ENCODE measurements around the gene FBLL1. TPM values are rescaled to one million over a fixed set of nuclear protein-coding genes. Genes with fewer than 3 reads are reported as not detected.
"Not testable (repeated sequence)": the region's sequence is repeated elsewhere in the genome, so short reads cannot be mapped to it uniquely, and the experiment has no call there.

FBLL1 gene
- total and polyA plus RNA-seq, 2 donors from 2014 or later: 0.47 TPM; not detected in 1

DNA sequence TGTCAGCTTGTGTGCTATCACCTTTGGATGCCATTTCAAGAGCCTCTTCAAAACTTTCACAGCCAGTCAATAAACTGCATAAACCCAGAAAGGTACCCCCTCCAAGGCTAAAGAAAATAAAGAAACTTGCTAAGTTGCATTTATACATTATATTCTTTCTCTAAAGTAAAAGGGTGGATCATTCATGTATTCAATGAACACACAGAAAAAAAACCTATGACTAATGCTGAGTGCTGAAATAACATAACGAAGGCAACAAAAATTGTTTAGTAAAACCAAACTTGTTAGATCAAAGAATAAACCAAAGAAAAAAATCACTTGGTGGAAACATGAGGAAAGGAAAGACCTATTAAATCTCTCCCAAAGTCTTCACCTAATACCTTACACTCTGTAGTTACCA lies 34.9 kb downstream of the FBLL1 start:
- FAIRE-seq (no peak), DNase-seq (no peak)
- Histone ChIP-seq H3K27ac (ENCODE audit: low read depth in 2 of 2, low read length in 2 of 2) (no peak overlapping the region), H3K4me3 (ENCODE audit: low read length in 3 of 3) (no peak overlapping the region), H3K36me3 (ENCODE audit: control insufficient read depth in 2 of 3, insufficient read depth in 3 of 3, low read length in 3 of 3) (peaks cover 2 to 8% (median 3%) of the 10 kb centered on the region in 3 donors), H3K4me1 (ENCODE audit: control insufficient read depth in 2 of 3, insufficient read depth in 2 of 3, low read depth in 1 of 3, low read length in 3 of 3) (no peaks in the 10 kb centered on the region), H3K9me3 (ENCODE audit: control insufficient read depth in 2 of 3, insufficient read depth in 1 of 3, low read length in 3 of 3) (no peaks in the 10 kb centered on the region), H3K27me3 (ENCODE audit: control insufficient read depth, insufficient read depth, low read length) (no peaks in the 10 kb centered on the region), H3K9ac (ENCODE audit: low read length in 3 of 3) (no peak overlapping the region)
- TF ChIP-seq, protein P1, sequence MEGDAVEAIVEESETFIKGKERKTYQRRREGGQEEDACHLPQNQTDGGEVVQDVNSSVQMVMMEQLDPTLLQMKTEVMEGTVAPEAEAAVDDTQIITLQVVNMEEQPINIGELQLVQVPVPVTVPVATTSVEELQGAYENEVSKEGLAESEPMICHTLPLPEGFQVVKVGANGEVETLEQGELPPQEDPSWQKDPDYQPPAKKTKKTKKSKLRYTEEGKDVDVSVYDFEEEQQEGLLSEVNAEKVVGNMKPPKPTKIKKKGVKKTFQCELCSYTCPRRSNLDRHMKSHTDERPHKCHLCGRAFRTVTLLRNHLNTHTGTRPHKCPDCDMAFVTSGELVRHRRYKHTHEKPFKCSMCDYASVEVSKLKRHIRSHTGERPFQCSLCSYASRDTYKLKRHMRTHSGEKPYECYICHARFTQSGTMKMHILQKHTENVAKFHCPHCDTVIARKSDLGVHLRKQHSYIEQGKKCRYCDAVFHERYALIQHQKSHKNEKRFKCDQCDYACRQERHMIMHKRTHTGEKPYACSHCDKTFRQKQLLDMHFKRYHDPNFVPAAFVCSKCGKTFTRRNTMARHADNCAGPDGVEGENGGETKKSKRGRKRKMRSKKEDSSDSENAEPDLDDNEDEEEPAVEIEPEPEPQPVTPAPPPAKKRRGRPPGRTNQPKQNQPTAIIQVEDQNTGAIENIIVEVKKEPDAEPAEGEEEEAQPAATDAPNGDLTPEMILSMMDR (IDR thresholded peaks at IDR 0.05; ENCODE audit: borderline replicate concordance, extremely low read depth, insufficient read depth): no peak
- intact Hi-C loops (cut with DNase I): no loop called here

- no peak overlapping the region for H3K9ac ChIP-seq (ENCODE audit: low read length in 3 of 3)
- peaks cover 0 to 4% (median 3%) of the 10 kb centered on the region in 3 donors for H3K36me3 ChIP-seq (ENCODE audit: control insufficient read depth in 2 of 3, insufficient read depth in 3 of 3, low read length in 3 of 3)
- H3K4me3 ChIP-seq (ENCODE audit: low read length in 3 of 3): no peak overlapping the region
- H3K27ac ChIP-seq (ENCODE audit: low read depth in 2 of 2, low read length in 2 of 2): no peak overlapping the region
- no peaks in the 10 kb centered on the region for H3K9me3 ChIP-seq (ENCODE audit: control insufficient read depth in 2 of 3, insufficient read depth in 1 of 3, low read length in 3 of 3)
- DNase-seq (no peak), FAIRE-seq (no peak)
- intact Hi-C loops (cut with DNase I): no loop called here
- TF ChIP-seq, protein P1 (IDR thresholded peaks at IDR 0.05; ENCODE audit: borderline replicate concordance, extremely low read depth, insufficient read depth): no peak
- no peaks in the 10 kb centered on the region for H3K27me3 ChIP-seq (ENCODE audit: control insufficient read depth, insufficient read depth, low read length)
- H3K4me1 ChIP-seq (ENCODE audit: control insufficient read depth in 2 of 3, insufficient read depth in 2 of 3, low read depth in 1 of 3, low read length in 3 of 3): no peaks in the 10 kb centered on the region
Measured at GRCh38 chr5:168568738-168569137, 39.6 kb downstream of the FBLL1 start.

DNA sequence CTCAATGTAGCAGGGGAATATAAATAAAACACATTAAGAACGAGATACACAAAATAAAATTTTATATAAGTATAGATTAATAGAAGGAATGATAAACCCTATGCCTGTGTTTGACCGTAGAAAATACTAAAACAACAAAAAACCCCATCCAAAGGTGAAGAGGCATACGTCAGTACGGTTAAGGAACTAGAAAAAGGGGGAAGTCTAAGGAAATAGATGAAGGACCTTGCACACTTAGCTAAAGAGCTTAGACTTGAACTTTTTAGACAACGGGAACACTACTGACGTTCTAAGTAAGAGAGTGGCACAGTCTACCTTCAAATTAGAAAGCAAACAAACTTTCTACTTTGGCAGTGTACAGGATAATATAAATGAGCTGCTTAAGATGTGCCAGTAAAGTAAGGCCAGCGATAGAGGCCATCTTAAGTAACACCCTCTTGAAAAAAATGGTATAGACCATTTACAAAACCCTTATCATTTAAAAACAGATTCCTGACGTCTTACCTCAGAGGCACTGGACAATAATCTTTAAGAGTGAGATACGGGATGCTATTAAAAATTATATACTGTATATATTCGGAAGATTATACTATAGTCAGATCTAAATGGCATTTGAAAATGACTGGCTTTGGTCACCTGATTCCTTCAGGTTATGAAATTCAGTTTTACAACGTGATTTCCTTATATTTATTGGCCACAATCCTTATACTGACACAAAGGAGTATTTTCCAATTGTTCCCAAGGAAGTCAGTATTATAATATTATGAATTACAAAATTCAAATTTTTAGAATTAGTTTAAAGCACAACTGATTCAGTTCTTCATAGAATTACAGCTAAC lies 41.6 kb downstream of the FBLL1 start:
- intact Hi-C loops (cut with DNase I): no loop called here
- H3K9me3 ChIP-seq (ENCODE audit: control insufficient read depth in 2 of 3, insufficient read depth in 1 of 3, low read length in 3 of 3): no peaks in the 10 kb centered on the region
- no peak overlapping the region for H3K4me3 ChIP-seq (ENCODE audit: low read length in 3 of 3)

GRCh38 chr5:168573663-168574062 lies 44.6 kb downstream of the FBLL1 start:
- FAIRE-seq: not testable (repeated sequence)

More for the DNA sequence above, 41.6 kb downstream of the FBLL1 start:
- Histone ChIP-seq H3K4me1 (ENCODE audit: control insufficient read depth in 2 of 3, insufficient read depth in 2 of 3, low read depth in 1 of 3, low read length in 3 of 3) (no peaks in the 10 kb centered on the region), H3K36me3 (ENCODE audit: control insufficient read depth in 2 of 3, insufficient read depth in 3 of 3, low read length in 3 of 3) (peaks cover 0 to 4% (median 3%) of the 10 kb centered on the region in 3 donors), H3K27me3 (ENCODE audit: control insufficient read depth, insufficient read depth, low read length) (no peaks in the 10 kb centered on the region), H3K27ac (ENCODE audit: low read depth in 2 of 2, low read length in 2 of 2) (no peak overlapping the region), H3K9ac (ENCODE audit: low read length in 3 of 3) (no peak overlapping the region)
- TF ChIP-seq, protein P1 (IDR thresholded peaks at IDR 0.05; ENCODE audit: borderline replicate concordance, extremely low read depth, insufficient read depth): no peak
- DNase-seq: no peak
- FAIRE-seq: no peak

DNA sequence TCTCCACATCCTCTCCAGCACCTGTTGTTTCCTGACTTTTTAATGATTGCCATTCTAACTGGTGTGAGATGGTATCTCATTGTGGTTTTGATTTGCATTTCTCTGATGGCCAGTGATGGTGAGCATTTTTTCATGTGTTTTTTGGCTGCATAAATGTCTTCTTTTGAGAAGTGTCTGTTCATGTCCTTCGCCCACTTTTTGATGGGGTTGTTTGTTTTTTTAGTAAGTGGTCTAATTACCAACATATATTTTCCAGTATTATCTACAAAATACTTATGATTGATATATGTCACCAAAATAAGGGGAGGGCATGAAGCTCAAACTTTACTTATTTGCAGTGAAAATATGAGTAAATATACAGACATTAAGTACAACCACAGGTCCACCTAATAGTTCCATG lies 45.1 kb downstream of the FBLL1 start:
- H3K27ac ChIP-seq (ENCODE audit: low read depth in 2 of 2, low read length in 2 of 2); DNase-seq; H3K9me3 ChIP-seq (ENCODE audit: control insufficient read depth in 2 of 3, insufficient read depth in 1 of 3, low read length in 3 of 3); H3K36me3 ChIP-seq (ENCODE audit: control insufficient read depth in 2 of 3, insufficient read depth in 3 of 3, low read length in 3 of 3); FAIRE-seq; intact Hi-C loops (cut with DNase I); H3K27me3 ChIP-seq (ENCODE audit: control insufficient read depth, insufficient read depth, low read length); H3K4me1 ChIP-seq (ENCODE audit: control insufficient read depth in 2 of 3, insufficient read depth in 2 of 3, low read depth in 1 of 3, low read length in 3 of 3); H3K4me3 ChIP-seq (ENCODE audit: low read length in 3 of 3); H3K9ac ChIP-seq (ENCODE audit: low read length in 3 of 3): not testable (repeated sequence)

More at GRCh38 chr5:168573663-168574062, 44.6 kb downstream of the FBLL1 start:
- H3K36me3 ChIP-seq (ENCODE audit: control insufficient read depth in 2 of 3, insufficient read depth in 3 of 3, low read length in 3 of 3); DNase-seq; intact Hi-C loops (cut with DNase I); H3K9me3 ChIP-seq (ENCODE audit: control insufficient read depth in 2 of 3, insufficient read depth in 1 of 3, low read length in 3 of 3); H3K4me1 ChIP-seq (ENCODE audit: control insufficient read depth in 2 of 3, insufficient read depth in 2 of 3, low read depth in 1 of 3, low read length in 3 of 3); H3K27me3 ChIP-seq (ENCODE audit: control insufficient read depth, insufficient read depth, low read length); H3K27ac ChIP-seq (ENCODE audit: low read depth in 2 of 2, low read length in 2 of 2); H3K4me3 ChIP-seq (ENCODE audit: low read length in 3 of 3); H3K9ac ChIP-seq (ENCODE audit: low read length in 3 of 3): not testable (repeated sequence)

All from kidney (tissue), 14 donors.